B cell (primary cell): ENCODE measurements around the gene WDR7.

Experiments used
- CTCF ChIP-seq: fragments of 200-600 bp; IDR thresholded peaks from one replicate; pipeline ENCODE4 v1.8.0; 2022; ENCODE audit warnings: antibody characterized with exemption, mild to moderate bottlenecking
- EZH2 ChIP-seq: IDR thresholded peaks from 2 replicates; pipeline ENCODE4 v1.6.1; 2012; ENCODE audit warnings: borderline replicate concordance, low read depth, mild to moderate bottlenecking, moderate library complexity, low read length; ENCODE audit not compliant: insufficient read depth, poor library complexity, severe bottlenecking

- TF ChIP-seq CTCF, result no peak
- TF ChIP-seq EZH2, result no peak
Measured at GRCh38 chr18:57081899-57082298, 430.7 kb downstream of the WDR7 start.
